Skeletal muscle tissue (tissue), 4 donors: Measurements from ENCODE around the gene CNOT1. TPM values are rescaled to one million over a fixed set of nuclear protein-coding genes. Genes with fewer than 3 reads are reported as not detected.
"Not testable (repeated sequence)": the region's sequence is repeated elsewhere in the genome, so short reads cannot be mapped to it uniquely, and the experiment has no call there.

Experiments used
- H3K27ac ChIP-seq: one replicate; pipeline ENCODE4 v1.7.0; 2013; ENCODE audit warnings: mild to moderate bottlenecking, low read depth, low read length, inconsistent platforms
- H3K27me3 ChIP-seq, 3 donors: one replicate each; pipeline ENCODE4 v1.7.0; 2013; ENCODE audit warnings: low read length in 3 of 3; ENCODE audit not compliant: control insufficient read depth in 3 of 3, insufficient read depth in 3 of 3
- H3K36me3 ChIP-seq, 3 donors: one replicate each; pipeline ENCODE4 v1.7.0; 2013; ENCODE audit warnings: low read length in 3 of 3; ENCODE audit not compliant: control insufficient read depth in 3 of 3, insufficient read depth in 3 of 3
- H3K4me1 ChIP-seq, 3 donors: one replicate each; pipeline ENCODE4 v1.7.0; 2013; ENCODE audit warnings: low read length in 3 of 3, mild to moderate bottlenecking in 3 of 3; ENCODE audit not compliant: control insufficient read depth in 3 of 3, insufficient read depth in 3 of 3
- H3K4me3 ChIP-seq, 3 donors: one replicate each; pipeline ENCODE4 v1.7.0; 2013; ENCODE audit warnings: low read length in 3 of 3
- H3K9ac ChIP-seq, 3 donors: one replicate each; pipeline ENCODE4 v1.7.0; 2013; ENCODE audit warnings: low read length in 3 of 3, mild to moderate bottlenecking in 3 of 3, moderate library complexity in 2 of 3, low read depth in 1 of 3
- H3K9me3 ChIP-seq, 3 donors: one replicate each; pipeline ENCODE4 v1.7.0; 2013; ENCODE audit warnings: low read length in 3 of 3; ENCODE audit not compliant: control insufficient read depth in 3 of 3
- total RNA-seq: library from RNA; depleted of rRNA; stranded (reverse); fragments of >200 nt; gene quantifications from one replicate; pipeline ENCODE4 v1.2.3, GENCODE V29; 2014
- donor health status: Osteomylitis.

The CNOT1 gene
- total RNA-seq, 1 donor from 2014 or later = 134 TPM

- H3K27me3 ChIP-seq, H3K36me3 ChIP-seq, H3K9me3 ChIP-seq, H3K4me3 ChIP-seq, H3K4me1 ChIP-seq, H3K27ac ChIP-seq, H3K9ac ChIP-seq: not testable (repeated sequence)
Measured at GRCh38 chr16:58490539-58490938, 139.1 kb downstream of the CNOT1 start.

- no peaks in the 10 kb centered on the region for H3K27me3 ChIP-seq
Measured at GRCh38 chr16:58490065-58490464, 139.6 kb downstream of the CNOT1 start.

GRCh38 chr16:58488531-58488930 lies 141.1 kb downstream of the CNOT1 start:
- Histone ChIP-seq H3K9ac (no peak overlapping the region), H3K4me3 (no peak overlapping the region), H3K9me3 (no peaks in the 10 kb centered on the region), H3K36me3 (no peaks in the 10 kb centered on the region), H3K27ac (no peak overlapping the region), H3K27me3 (no peaks in the 10 kb centered on the region), H3K4me1 (peaks cover 0 to 7% (median 6%) of the 10 kb centered on the region in 3 donors)

More at GRCh38 chr16:58490065-58490464, 139.6 kb downstream of the CNOT1 start:
- no peak overlapping the region for H3K4me3 ChIP-seq
- H3K9ac ChIP-seq = no peak overlapping the region
- no peaks in the 10 kb centered on the region for H3K36me3 ChIP-seq
- H3K4me1 ChIP-seq = peaks cover 0 to 7% (median 6%) of the 10 kb centered on the region in 3 donors
- no peak overlapping the region for H3K27ac ChIP-seq
- H3K9me3 ChIP-seq = no peaks in the 10 kb centered on the region

- Histone ChIP-seq H3K27ac (no peak overlapping the region), H3K4me3 (peak overlapping the region in 2 of 3 donors; percentile 54 to 65), H3K4me1 (peaks cover 0 to 7% (median 6%) of the 10 kb centered on the region in 3 donors), H3K9me3 (no peaks in the 10 kb centered on the region), H3K9ac (peak overlapping the region in 1 of 3 donors; percentile 45), H3K27me3 (no peaks in the 10 kb centered on the region), H3K36me3 (no peaks in the 10 kb centered on the region)
Measured at GRCh38 chr16:58487566-58488351, 141.9 kb downstream of the CNOT1 start.

- no peaks in the 10 kb centered on the region for H3K9me3 ChIP-seq
- no peaks in the 10 kb centered on the region for H3K27me3 ChIP-seq
- no peak overlapping the region for H3K9ac ChIP-seq
- no peak overlapping the region for H3K4me3 ChIP-seq
- H3K27ac ChIP-seq = no peak overlapping the region
- H3K4me1 ChIP-seq = peaks cover 0 to 7% (median 6%) of the 10 kb centered on the region in 3 donors
- H3K36me3 ChIP-seq = no peaks in the 10 kb centered on the region
Measured at GRCh38 chr16:58485184-58485887, 144.3 kb downstream of the CNOT1 start.

- Histone ChIP-seq H3K36me3 (no peaks in the 10 kb centered on the region), H3K27ac (no peak overlapping the region), H3K9ac (no peak overlapping the region), H3K4me3 (no peak overlapping the region), H3K27me3 (no peaks in the 10 kb centered on the region), H3K9me3 (no peaks in the 10 kb centered on the region), H3K4me1 (no peaks in the 10 kb centered on the region)
Measured at GRCh38 chr16:58481931-58482330, 147.7 kb downstream of the CNOT1 start.

GRCh38 chr16:58481226-58481869 lies 148.3 kb downstream of the CNOT1 start:
- Histone ChIP-seq H3K4me3 (no peak overlapping the region), H3K9ac (no peak overlapping the region), H3K27me3 (no peaks in the 10 kb centered on the region), H3K4me1 (no peaks in the 10 kb centered on the region), H3K9me3 (no peaks in the 10 kb centered on the region), H3K27ac (no peak overlapping the region), H3K36me3 (no peaks in the 10 kb centered on the region)

- Histone ChIP-seq H3K9ac (no peak overlapping the region), H3K4me1 (peaks cover 0 to 4% (median 0%) of the 10 kb centered on the region in 3 donors), H3K27ac (no peak overlapping the region)
Measured at GRCh38 chr16:58478427-58478826, 151.2 kb downstream of the CNOT1 start.

GRCh38 chr16:58476791-58477190 lies 152.8 kb downstream of the CNOT1 start:
- H3K9ac ChIP-seq = no peak overlapping the region
- no peaks in the 10 kb centered on the region for H3K9me3 ChIP-seq
- no peaks in the 10 kb centered on the region for H3K27me3 ChIP-seq
- no peak overlapping the region for H3K27ac ChIP-seq
- peaks cover 0 to 13% (median 0%) of the 10 kb centered on the region in 3 donors for H3K4me1 ChIP-seq
- no peak overlapping the region for H3K4me3 ChIP-seq
- no peaks in the 10 kb centered on the region for H3K36me3 ChIP-seq

More at GRCh38 chr16:58478427-58478826, 151.2 kb downstream of the CNOT1 start:
- Histone ChIP-seq H3K36me3 (no peaks in the 10 kb centered on the region), H3K27me3 (no peaks in the 10 kb centered on the region), H3K4me3 (no peak overlapping the region), H3K9me3 (no peaks in the 10 kb centered on the region)
